Effector memory CD8-positive, alpha-beta T cell (primary cell): ENCODE measurements around the gene FBXL17.

ENCODE experiments used
- ATAC-seq: fragments of 150-1000 bp; cut with Tn5 transposase; replicated peaks from 2 replicates; pipeline ENCODE4 v1.10.0; 2021; ENCODE audit warnings: mild to moderate bottlenecking, moderate library complexity
- DNase-seq, 3 experiments: peaks; one replicate each; pipeline ENCODE4 v3.0.0; 2021
- H3K27ac Mint-ChIP-seq, 2 donors: one replicate each; pipeline ENCODE4 v1.8.0; 2022; ENCODE audit warnings: mild to moderate bottlenecking in 2 of 2, mixed read lengths in 2 of 2, moderate library complexity in 2 of 2
- H3K27me3 Mint-ChIP-seq, 2 donors: one replicate each; pipeline ENCODE4 v1.8.0; 2022; ENCODE audit warnings: mixed read lengths in 2 of 2
- H3K36me3 Mint-ChIP-seq: one replicate; pipeline ENCODE4 v1.8.0; 2022; ENCODE audit warnings: mild to moderate bottlenecking, moderate library complexity, mixed read lengths; ENCODE audit not compliant: insufficient read depth
- H3K4me1 Mint-ChIP-seq, 2 donors: one replicate each; pipeline ENCODE4 v1.8.0; 2022; ENCODE audit warnings: low read depth in 2 of 2, mixed read lengths in 2 of 2
- H3K4me3 Mint-ChIP-seq, 2 donors: one replicate each; pipeline ENCODE4 v1.8.0; 2022; ENCODE audit warnings: mild to moderate bottlenecking in 2 of 2, mixed read lengths in 2 of 2, moderate library complexity in 2 of 2
- H3K9me3 Mint-ChIP-seq, 2 donors: one replicate each; pipeline ENCODE4 v1.8.0; 2022; ENCODE audit warnings: mixed read lengths in 2 of 2

FBXL17 gene

DNA sequence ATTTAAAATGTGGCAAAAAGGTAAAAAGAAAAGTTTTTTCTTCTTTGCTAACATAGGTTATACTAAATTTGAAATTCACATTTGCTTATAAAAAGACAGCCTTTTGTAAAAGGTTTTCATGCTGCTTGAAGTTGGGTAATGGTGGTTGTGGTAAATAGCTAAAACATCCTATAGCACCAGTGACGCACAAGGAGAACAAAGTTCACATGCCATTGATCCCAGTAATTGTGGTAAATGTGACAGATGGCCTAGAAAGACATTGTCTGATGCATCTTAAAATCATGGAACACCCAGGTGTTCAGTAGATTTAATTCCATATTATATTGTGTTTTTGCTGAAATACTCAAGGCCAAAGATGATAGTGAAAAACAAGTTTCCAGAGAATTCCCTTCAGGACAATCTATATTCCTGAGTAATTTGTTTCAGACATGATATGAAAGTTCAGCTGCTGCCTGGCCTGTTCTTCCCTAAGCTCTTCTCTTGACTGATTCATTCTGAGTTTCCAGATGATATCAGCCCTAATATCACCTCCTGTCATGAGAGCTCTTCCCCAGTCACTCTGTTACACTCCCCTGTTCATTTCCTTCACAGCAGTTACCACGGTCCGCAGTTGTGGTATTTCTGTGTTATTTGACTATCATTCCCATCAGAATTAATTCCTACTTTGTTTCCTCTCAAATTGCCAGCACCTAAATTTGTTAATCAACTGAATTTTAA, 4.6 kb upstream of the FBXL17 start:
- H3K36me3 Mint-ChIP-seq = peaks cover 13% of the 10 kb centered on the region
- ATAC-seq (no peak), DNase-seq (no peak)
- H3K27me3 Mint-ChIP-seq = no peaks in the 10 kb centered on the region
- H3K4me3 Mint-ChIP-seq = no peak overlapping the region
- H3K4me1 Mint-ChIP-seq = peaks cover 10 to 19% of the 10 kb centered on the region in 2 donors
- no peaks in the 10 kb centered on the region for H3K9me3 Mint-ChIP-seq
- H3K27ac Mint-ChIP-seq = no peak overlapping the region

- Mint-ChIP-seq H3K4me3 (no peak overlapping the region), H3K27ac (peak overlapping the region in 1 of 2 donors; percentile 75), H3K27me3 (no peaks in the 10 kb centered on the region)
These were observed 2.8 kb upstream of the FBXL17 start for GRCh38 chr5:108384741-108385140.

DNA sequence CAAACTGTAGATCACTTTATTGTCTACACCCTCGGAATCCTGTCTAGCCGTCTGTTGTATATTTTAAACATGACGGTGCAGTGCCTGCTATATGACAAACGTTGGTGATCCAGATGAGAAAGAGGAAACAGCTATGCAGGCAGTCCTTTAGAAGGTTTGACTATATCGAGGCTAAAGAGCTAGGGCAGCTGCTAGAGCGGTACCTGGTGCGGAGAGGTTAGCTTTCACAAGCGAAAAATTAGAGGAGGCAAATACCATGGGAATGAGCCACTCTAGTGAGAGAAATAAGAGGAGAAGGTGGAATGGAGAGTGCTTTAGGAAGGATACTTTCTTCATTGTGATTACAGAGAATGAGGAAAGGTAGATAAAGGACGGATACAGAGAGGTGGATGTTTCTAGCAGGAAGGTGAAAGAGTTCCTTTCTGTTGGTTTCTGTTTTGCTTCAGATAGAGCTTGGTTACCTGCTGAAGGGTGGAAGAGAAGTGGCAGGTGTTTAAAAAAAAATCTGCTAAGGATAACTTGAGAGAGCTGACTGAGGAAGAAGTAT, 959 bp upstream of the FBXL17 start:
- H3K27ac Mint-ChIP-seq = peak overlapping the region; percentile 90 to 97
- H3K9me3 Mint-ChIP-seq = no peaks in the 10 kb centered on the region
- peak overlapping the region; percentile 74 to 86 for H3K4me3 Mint-ChIP-seq
- H3K27me3 Mint-ChIP-seq = no peaks in the 10 kb centered on the region
- ATAC-seq = peak; percentile 13
- peaks cover 19 to 38% of the 10 kb centered on the region in 2 donors for H3K4me1 Mint-ChIP-seq
- H3K36me3 Mint-ChIP-seq = peaks cover 26% of the 10 kb centered on the region
- DNase-seq = no peak

More at GRCh38 chr5:108384741-108385140, 2.8 kb upstream of the FBXL17 start:
- H3K4me1 Mint-ChIP-seq = peaks cover 8 to 23% of the 10 kb centered on the region in 2 donors
- no peak for DNase-seq
- H3K9me3 Mint-ChIP-seq = no peaks in the 10 kb centered on the region
- ATAC-seq = no peak
- peaks cover 26% of the 10 kb centered on the region for H3K36me3 Mint-ChIP-seq

DNA sequence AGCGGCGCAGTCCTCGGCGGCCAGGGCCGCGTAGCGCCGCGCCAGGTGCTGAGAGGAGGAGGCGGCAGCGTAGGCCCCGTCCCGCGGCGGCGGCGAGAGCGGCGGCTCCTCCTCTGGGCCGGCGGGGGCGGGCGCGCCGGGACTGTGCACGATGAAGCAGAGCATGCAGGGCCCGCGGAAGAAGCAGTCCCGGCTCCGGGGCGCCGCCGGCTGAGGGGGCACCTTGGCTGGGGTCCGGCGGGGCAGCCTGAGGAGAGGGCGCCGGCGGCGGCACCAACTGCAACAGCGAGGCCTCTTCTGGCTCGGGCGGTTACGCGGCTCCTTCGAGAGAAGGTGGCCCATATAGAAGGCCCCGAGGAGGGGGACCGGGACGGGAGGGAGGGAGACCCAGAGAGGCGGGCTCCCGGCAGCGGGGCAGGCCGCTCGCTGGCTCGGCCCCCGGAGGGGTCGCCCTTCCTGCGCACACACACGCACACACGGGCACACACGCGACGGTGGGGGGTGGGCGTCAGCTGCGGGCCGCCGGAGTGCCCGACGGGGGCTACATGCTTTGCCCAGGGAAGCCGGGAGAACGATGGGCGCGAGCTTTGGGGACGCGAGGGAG, 446 bp downstream of the FBXL17 start:
- peaks cover 23 to 34% of the 10 kb centered on the region in 2 donors for H3K4me1 Mint-ChIP-seq
- no peaks in the 10 kb centered on the region for H3K27me3 Mint-ChIP-seq
- peak; percentile 60 for ATAC-seq
- peak overlapping the region; percentile 90 to 97 for H3K27ac Mint-ChIP-seq
- peaks cover 2 to 7% of the 10 kb centered on the region in 2 donors for H3K9me3 Mint-ChIP-seq
- peak; percentile 73 to 79 (median 78) for DNase-seq
- peaks cover 26% of the 10 kb centered on the region for H3K36me3 Mint-ChIP-seq
- H3K4me3 Mint-ChIP-seq = peak overlapping the region; percentile 74 to 86

GRCh38 chr5:108380531-108381349, 1.2 kb downstream of the FBXL17 start:
- ATAC-seq (peak; percentile 17), DNase-seq (peak; percentile 43 to 52 (median 50))
- Mint-ChIP-seq H3K27ac (peak overlapping the region; percentile 90 to 97), H3K4me3 (peak overlapping the region; percentile 74 to 86), H3K9me3 (peaks cover 2 to 7% of the 10 kb centered on the region in 2 donors), H3K4me1 (peaks cover 23 to 34% of the 10 kb centered on the region in 2 donors), H3K36me3 (peaks cover 26% of the 10 kb centered on the region), H3K27me3 (no peaks in the 10 kb centered on the region)

DNA sequence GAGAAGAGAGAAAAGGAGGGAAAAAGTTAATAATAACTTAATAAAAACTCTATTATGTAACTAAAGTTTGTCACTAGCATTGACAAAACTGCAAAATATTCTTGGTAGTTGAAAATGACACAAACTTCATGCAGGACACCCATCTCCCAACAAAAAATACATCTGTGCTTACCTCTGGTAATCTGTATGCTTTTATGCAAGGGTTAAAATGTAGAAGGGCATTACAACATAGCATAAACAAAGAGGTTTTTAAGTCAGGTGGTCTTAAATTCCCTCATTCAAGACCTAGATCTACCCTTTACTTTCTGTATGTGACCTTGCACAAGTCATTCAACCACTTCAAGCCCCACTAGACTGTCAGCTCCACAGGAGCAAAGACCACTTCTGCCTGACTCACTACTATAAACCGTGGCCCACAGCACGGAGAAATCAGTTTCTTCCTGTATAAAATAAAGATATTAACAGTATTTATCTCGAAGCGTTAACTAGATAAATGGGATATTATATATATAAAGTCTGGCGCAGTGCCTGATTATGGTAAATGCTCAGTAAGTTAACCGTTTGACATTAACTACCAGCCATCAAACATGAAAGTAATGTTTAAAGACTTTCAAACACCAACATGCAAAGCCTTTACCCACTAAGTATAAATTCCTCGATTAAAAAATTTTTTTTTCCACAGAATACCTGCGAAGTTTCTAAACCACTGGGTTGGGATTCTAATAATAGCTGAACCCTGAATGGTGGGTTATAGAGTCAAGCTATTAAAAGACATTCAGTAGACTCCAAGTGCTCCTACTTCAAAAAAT, 2.0 kb downstream of the FBXL17 start:
- no peak for ATAC-seq
- Mint-ChIP-seq H3K27me3 (no peaks in the 10 kb centered on the region), H3K4me3 (peak overlapping the region; percentile 74 to 86), H3K4me1 (peaks cover 23 to 34% of the 10 kb centered on the region in 2 donors), H3K9me3 (peaks cover 5 to 7% of the 10 kb centered on the region in 2 donors), H3K27ac (peak overlapping the region; percentile 90 to 97), H3K36me3 (peaks cover 26% of the 10 kb centered on the region)
- peak in 1 of 3 experiments; percentile 6 for DNase-seq

DNA sequence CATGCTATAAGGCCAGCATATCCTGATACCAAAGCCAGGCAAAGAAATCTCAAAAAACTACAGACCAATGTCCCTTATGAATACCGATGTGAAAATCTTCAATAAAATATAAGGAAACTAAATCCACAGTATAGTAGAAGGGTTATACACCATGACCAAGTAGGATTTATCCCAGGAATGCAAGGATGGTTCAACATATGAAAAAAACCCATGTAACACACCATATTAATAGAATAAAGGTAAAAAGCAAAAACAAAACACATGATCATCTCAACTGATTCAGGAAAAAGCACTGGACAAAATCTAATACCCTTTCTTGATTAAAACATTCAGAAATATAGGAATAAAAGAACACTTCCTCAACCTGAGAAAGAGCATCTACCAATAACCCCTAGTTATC, 6.1 kb downstream of the FBXL17 start:
- Mint-ChIP-seq H3K4me3 (no peak overlapping the region), H3K4me1 (peaks cover 20 to 42% of the 10 kb centered on the region in 2 donors), H3K27ac (no peak overlapping the region), H3K9me3 (peaks cover 5 to 15% of the 10 kb centered on the region in 2 donors), H3K27me3 (no peaks in the 10 kb centered on the region), H3K36me3 (peaks cover 9% of the 10 kb centered on the region)
- ATAC-seq (no peak), DNase-seq (no peak)

GRCh38 chr5:108373426-108373825, 8.5 kb downstream of the FBXL17 start:
- Mint-ChIP-seq H3K4me3 (no peak overlapping the region), H3K27me3 (no peaks in the 10 kb centered on the region), H3K27ac (no peak overlapping the region), H3K9me3 (peaks cover 5 to 15% of the 10 kb centered on the region in 2 donors), H3K36me3 (no peaks in the 10 kb centered on the region), H3K4me1 (peaks cover 13 to 39% of the 10 kb centered on the region in 2 donors)
- no peak for ATAC-seq
- DNase-seq = no peak

DNA sequence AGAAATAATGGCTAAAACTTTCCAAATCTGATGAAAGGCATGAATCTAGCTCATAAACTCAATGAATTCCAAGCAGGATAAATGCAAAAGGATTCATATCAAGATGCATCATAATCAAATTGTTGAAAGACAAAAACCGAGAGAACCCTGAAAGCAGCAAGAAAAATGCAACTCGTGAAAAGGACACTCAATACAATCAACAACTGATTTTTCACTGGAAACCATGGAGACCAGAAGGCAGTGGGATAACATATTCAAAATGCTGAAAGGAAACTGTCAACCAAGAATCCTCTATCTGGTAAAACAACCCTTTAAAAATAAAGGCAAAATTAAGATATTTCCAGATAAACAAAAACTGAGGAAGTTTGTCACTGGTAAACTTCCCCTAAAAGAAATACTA, 9.5 kb downstream of the FBXL17 start:
- H3K27ac Mint-ChIP-seq = no peak overlapping the region
- H3K4me3 Mint-ChIP-seq = no peak overlapping the region
- H3K27me3 Mint-ChIP-seq = no peaks in the 10 kb centered on the region
- peaks cover 9 to 42% of the 10 kb centered on the region in 2 donors for H3K4me1 Mint-ChIP-seq
- H3K36me3 Mint-ChIP-seq = peaks cover 5% of the 10 kb centered on the region
- ATAC-seq = no peak
- peaks cover 5 to 13% of the 10 kb centered on the region in 2 donors for H3K9me3 Mint-ChIP-seq
- no peak for DNase-seq

GRCh38 chr5:108371263-108371662, 10.6 kb downstream of the FBXL17 start:
- H3K27me3 Mint-ChIP-seq = no peaks in the 10 kb centered on the region
- no peak for ATAC-seq
- no peak overlapping the region for H3K27ac Mint-ChIP-seq
- H3K4me1 Mint-ChIP-seq = peaks cover 7 to 43% of the 10 kb centered on the region in 2 donors
- peaks cover 2 to 8% of the 10 kb centered on the region in 2 donors for H3K9me3 Mint-ChIP-seq
- DNase-seq = no peak
- H3K36me3 Mint-ChIP-seq = peaks cover 5% of the 10 kb centered on the region
- no peak overlapping the region for H3K4me3 Mint-ChIP-seq

GRCh38 chr5:108369167-108369566, 12.7 kb downstream of the FBXL17 start:
- H3K4me1 Mint-ChIP-seq = peaks cover 7 to 35% of the 10 kb centered on the region in 2 donors
- H3K9me3 Mint-ChIP-seq = peaks cover 0 to under 1% of the 10 kb centered on the region in 2 donors
- no peak overlapping the region for H3K4me3 Mint-ChIP-seq
- peak overlapping the region in 1 of 2 donors; percentile 31 for H3K27ac Mint-ChIP-seq
- ATAC-seq (no peak), DNase-seq (no peak)
- H3K27me3 Mint-ChIP-seq = no peaks in the 10 kb centered on the region
- H3K36me3 Mint-ChIP-seq = peaks cover 9% of the 10 kb centered on the region

GRCh38 chr5:108367679-108368334, 14.1 kb downstream of the FBXL17 start:
- no peak for ATAC-seq
- H3K4me3 Mint-ChIP-seq = no peak overlapping the region
- DNase-seq = no peak
- no peaks in the 10 kb centered on the region for H3K9me3 Mint-ChIP-seq
- peaks cover 12% of the 10 kb centered on the region for H3K36me3 Mint-ChIP-seq
- no peaks in the 10 kb centered on the region for H3K27me3 Mint-ChIP-seq
- peaks cover 7 to 33% of the 10 kb centered on the region in 2 donors for H3K4me1 Mint-ChIP-seq
- H3K27ac Mint-ChIP-seq = peak overlapping the region in 1 of 2 donors; percentile 25
